HG03378 (cell line): ENCODE results near the gene APLP2.
"Not testable (repeated sequence)": the region's sequence is repeated elsewhere in the genome, so short reads cannot be mapped to it uniquely, and the experiment has no call there.

Source experiments
- ATAC-seq: cut with Tn5 transposase; IDR thresholded peaks from one replicate; pipeline ENCODE4 v1.9.1; 2021; ENCODE audit warnings: mild to moderate bottlenecking, moderate library complexity; ENCODE audit not compliant: unreplicated experiment

APLP2 gene

GRCh38 chr11:130188585-130189347 is 119.1 kb downstream of the APLP2 start:
- no peak for ATAC-seq

- ATAC-seq, result no peak
Measured at GRCh38 chr11:130189492-130190210, 120.0 kb downstream of the APLP2 start.

GRCh38 chr11:130190371-130190881 is 120.7 kb downstream of the APLP2 start:
- no peak for ATAC-seq

- no peak for ATAC-seq
Measured at GRCh38 chr11:130191896-130192295, 122.2 kb downstream of the APLP2 start.

DNA sequence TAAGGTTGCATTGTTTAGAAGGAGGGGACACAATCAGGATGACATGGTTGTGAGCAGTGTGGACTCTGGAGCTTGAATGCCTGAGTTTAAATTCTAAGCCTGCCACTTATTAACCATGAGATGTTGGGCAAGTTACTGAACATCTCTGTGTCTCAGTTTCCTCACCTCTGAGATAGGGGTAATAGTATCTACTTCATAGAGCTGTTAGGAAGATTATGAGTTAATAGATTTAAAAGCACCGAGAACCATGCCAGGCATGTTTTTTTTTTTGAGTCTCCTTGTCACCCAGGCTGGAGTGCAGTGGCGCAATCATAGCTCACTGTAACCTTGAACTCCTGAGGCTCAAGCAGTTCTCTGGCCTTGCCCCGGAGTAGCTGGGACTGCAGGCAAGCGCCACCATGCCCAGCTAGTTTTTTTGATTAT is 123.2 kb downstream of the APLP2 start:
- ATAC-seq, result no peak

GRCh38 chr11:130193551-130193950 is 123.9 kb downstream of the APLP2 start:
- ATAC-seq, result not testable (repeated sequence)
